Islet precursor cell (in vitro differentiated cells): ENCODE results near the gene WWOX.

Source experiments
- DNase-seq: peaks from one replicate; pipeline ENCODE4 v3.0.0-alpha.2; 2018

The WWOX gene

GRCh38 chr16:78365366-78365765 lies 265.9 kb downstream of the WWOX start:
- no peak for DNase-seq

- DNase-seq, result no peak
Observed at GRCh38 chr16:78368121-78369102, 269.0 kb downstream of the WWOX start.

- DNase-seq, result no peak
Observed at GRCh38 chr16:78372277-78372676, 272.8 kb downstream of the WWOX start.

- DNase-seq, result no peak
Observed at GRCh38 chr16:78375055-78375679, 275.7 kb downstream of the WWOX start.

- DNase-seq, result no peak
Observed at GRCh38 chr16:78376452-78376851, 277.0 kb downstream of the WWOX start.

GRCh38 chr16:78377312-78377711 lies 277.9 kb downstream of the WWOX start:
- DNase-seq, result no peak

- no peak for DNase-seq
Observed at GRCh38 chr16:78381060-78381459, 281.6 kb downstream of the WWOX start.

- no peak for DNase-seq
Observed at GRCh38 chr16:78383118-78383517, 283.7 kb downstream of the WWOX start.

- DNase-seq, result no peak
Observed at GRCh38 chr16:78385086-78385805, 285.8 kb downstream of the WWOX start.

- no peak for DNase-seq
Observed at GRCh38 chr16:78386557-78387324, 287.3 kb downstream of the WWOX start.

GRCh38 chr16:78389009-78389498 lies 289.6 kb downstream of the WWOX start:
- DNase-seq, result no peak

- no peak for DNase-seq
Observed at GRCh38 chr16:78390092-78390491, 290.6 kb downstream of the WWOX start.

GRCh38 chr16:78390508-78391324 lies 291.3 kb downstream of the WWOX start:
- DNase-seq, result peak; percentile 14

GRCh38 chr16:78392585-78393195 lies 293.2 kb downstream of the WWOX start:
- DNase-seq, result no peak

- DNase-seq, result no peak
Observed at GRCh38 chr16:78395035-78395434, 295.6 kb downstream of the WWOX start.

- no peak for DNase-seq
Observed at GRCh38 chr16:78396046-78396445, 296.6 kb downstream of the WWOX start.

- DNase-seq, result no peak
Observed at GRCh38 chr16:78396673-78397072, 297.2 kb downstream of the WWOX start.

- DNase-seq, result peak; percentile 30
Observed at GRCh38 chr16:78399384-78399783, 299.9 kb downstream of the WWOX start.

GRCh38 chr16:78402833-78403232 lies 303.4 kb downstream of the WWOX start:
- no peak for DNase-seq

GRCh38 chr16:78405040-78405439 lies 305.6 kb downstream of the WWOX start:
- no peak for DNase-seq

- no peak for DNase-seq
Observed at GRCh38 chr16:78405833-78406232, 306.4 kb downstream of the WWOX start.
